ENCODE data around the gene ADD2. TPM values are rescaled to one million over a fixed set of nuclear protein-coding genes. Genes with fewer than 3 reads are reported as not detected.

ADD2 gene
- total RNA-seq, 1 donor from 2014 or later = 3.4 TPM

DNA sequence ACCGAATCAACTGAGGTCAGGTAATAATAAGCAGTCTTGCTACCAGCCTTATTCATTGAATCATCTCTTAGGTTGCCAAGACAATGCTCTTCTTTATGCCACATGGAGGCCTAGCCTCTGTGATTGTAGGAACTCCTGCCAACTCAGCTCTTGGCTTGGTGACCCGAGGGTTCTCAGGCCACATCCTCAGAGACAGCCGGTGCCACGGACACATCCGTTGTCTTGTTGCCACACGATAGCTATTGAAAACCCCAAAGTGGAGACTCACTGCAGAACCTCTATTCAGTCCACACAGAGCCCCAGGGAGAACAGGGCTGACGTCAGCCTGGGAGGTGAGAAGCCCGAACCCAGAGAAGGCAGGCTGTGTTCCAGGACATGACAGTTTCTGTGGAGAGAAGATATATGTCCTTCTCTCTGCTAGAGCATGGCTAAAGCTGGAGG lies 160.9 kb downstream of the ADD2 start:
- Histone ChIP-seq H3K27ac (no peak overlapping the region), H3K4me1 (no peaks in the 10 kb centered on the region), H3K9me3 (no peaks in the 10 kb centered on the region), H3K4me3 (no peak overlapping the region), H3K36me3 (no peaks in the 10 kb centered on the region), H3K27me3 (no peaks in the 10 kb centered on the region)
- no peak for DNase-seq (ENCODE audit: extremely low spot score in 2 of 2)
- intact Hi-C loops (cut with DNase I) = no loop called here
- TF ChIP-seq POLR2A (IDR thresholded peaks at IDR 0.05) (no peak), POLR2AphosphoS5 (IDR thresholded peaks at IDR 0.05; ENCODE audit: insufficient read depth in 1 of 2, low read depth in 1 of 2) (no peak)
- TF ChIP-seq, protein P1, sequence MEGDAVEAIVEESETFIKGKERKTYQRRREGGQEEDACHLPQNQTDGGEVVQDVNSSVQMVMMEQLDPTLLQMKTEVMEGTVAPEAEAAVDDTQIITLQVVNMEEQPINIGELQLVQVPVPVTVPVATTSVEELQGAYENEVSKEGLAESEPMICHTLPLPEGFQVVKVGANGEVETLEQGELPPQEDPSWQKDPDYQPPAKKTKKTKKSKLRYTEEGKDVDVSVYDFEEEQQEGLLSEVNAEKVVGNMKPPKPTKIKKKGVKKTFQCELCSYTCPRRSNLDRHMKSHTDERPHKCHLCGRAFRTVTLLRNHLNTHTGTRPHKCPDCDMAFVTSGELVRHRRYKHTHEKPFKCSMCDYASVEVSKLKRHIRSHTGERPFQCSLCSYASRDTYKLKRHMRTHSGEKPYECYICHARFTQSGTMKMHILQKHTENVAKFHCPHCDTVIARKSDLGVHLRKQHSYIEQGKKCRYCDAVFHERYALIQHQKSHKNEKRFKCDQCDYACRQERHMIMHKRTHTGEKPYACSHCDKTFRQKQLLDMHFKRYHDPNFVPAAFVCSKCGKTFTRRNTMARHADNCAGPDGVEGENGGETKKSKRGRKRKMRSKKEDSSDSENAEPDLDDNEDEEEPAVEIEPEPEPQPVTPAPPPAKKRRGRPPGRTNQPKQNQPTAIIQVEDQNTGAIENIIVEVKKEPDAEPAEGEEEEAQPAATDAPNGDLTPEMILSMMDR (IDR thresholded peaks at IDR 0.05) = no peak

Small RNA genes lying within 50 kb of the gene (small RNA-seq; reads per million reads assigned to genes)
- gene HMGN2P21 = not detected

Other genes starting within 250 kb of the ADD2 start
- gene TGFA, start 214.4 kb downstream of the ADD2 start, total RNA-seq = 27.7 TPM
- gene FIGLA, start 22.4 kb upstream of the ADD2 start, total RNA-seq = not detected
- 0.49 TPM for gene CLEC4F, start 52.4 kb upstream of the ADD2 start, total RNA-seq
- 2.5 TPM for gene CD207, start 67.6 kb upstream of the ADD2 start, total RNA-seq
- not detected for gene VAX2, start 132.4 kb upstream of the ADD2 start, total RNA-seq
- gene ATP6V1B1, start 167.7 kb upstream of the ADD2 start, total RNA-seq = not detected
- gene ANKRD53, start 210.4 kb upstream of the ADD2 start, total RNA-seq = 4.9 TPM
- gene TEX261, start 226.7 kb upstream of the ADD2 start, total RNA-seq = 29.0 TPM